ENCODE measurements around the gene COL6A5.

The COL6A5 gene

DNA sequence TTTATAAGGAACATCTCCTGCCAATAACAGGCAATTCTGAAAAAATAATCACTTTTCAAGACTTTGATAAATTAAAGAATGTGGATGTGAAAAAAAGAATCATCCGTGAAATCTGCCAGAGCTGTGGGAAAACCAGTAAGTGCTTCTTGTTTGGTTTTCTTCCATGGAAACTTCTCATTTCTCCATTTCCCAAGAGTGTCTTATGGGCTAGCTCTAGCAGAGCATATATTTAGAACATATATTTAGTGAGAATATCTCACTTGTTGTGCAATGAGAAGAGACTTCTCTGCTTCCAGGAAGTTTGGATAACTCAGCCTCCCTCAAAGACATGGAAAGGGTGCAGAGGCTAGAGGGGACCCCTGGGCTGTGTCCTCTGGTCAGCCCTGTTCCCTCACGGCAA is 49.9 kb downstream of the COL6A5 start:
- Histone ChIP-seq H4K20me1 (ENCODE audit: low read depth, low read length) (no peaks in the 10 kb centered on the region), H3F3A (ENCODE audit: insufficient read depth) (no peaks in the 10 kb centered on the region), H3K9me2 (replicated peaks; ENCODE audit: insufficient read depth, low read length) (no peaks in the 10 kb centered on the region), H3K9ac (ENCODE audit: low read length) (no peak overlapping the region), H3K9me3 (ENCODE audit: insufficient read depth, low read length) (no peaks in the 10 kb centered on the region), H3K4me2 (ENCODE audit: low read depth, low read length, poor library complexity, severe bottlenecking) (no peak overlapping the region), H2AFZ (ENCODE audit: low read depth, low read length, severe bottlenecking) (no peak overlapping the region), H3K4me3 (ENCODE audit: insufficient read depth, low read length, poor library complexity, severe bottlenecking) (no peak overlapping the region), H3K36me3 (ENCODE audit: low read length) (no peaks in the 10 kb centered on the region), H3K27me3 (ENCODE audit: low read length) (no peaks in the 10 kb centered on the region), H3K27ac (ENCODE audit: low read depth, low read length) (no peak overlapping the region), H3K79me2 (ENCODE audit: insufficient read depth, low read length) (no peaks in the 10 kb centered on the region)
- TF ChIP-seq EZH2phosphoT487 (conservative IDR thresholded peaks at IDR 0.05; ENCODE audit: low read length) = no peak
- TF ChIP-seq, protein P1, sequence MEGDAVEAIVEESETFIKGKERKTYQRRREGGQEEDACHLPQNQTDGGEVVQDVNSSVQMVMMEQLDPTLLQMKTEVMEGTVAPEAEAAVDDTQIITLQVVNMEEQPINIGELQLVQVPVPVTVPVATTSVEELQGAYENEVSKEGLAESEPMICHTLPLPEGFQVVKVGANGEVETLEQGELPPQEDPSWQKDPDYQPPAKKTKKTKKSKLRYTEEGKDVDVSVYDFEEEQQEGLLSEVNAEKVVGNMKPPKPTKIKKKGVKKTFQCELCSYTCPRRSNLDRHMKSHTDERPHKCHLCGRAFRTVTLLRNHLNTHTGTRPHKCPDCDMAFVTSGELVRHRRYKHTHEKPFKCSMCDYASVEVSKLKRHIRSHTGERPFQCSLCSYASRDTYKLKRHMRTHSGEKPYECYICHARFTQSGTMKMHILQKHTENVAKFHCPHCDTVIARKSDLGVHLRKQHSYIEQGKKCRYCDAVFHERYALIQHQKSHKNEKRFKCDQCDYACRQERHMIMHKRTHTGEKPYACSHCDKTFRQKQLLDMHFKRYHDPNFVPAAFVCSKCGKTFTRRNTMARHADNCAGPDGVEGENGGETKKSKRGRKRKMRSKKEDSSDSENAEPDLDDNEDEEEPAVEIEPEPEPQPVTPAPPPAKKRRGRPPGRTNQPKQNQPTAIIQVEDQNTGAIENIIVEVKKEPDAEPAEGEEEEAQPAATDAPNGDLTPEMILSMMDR (IDR thresholded peaks at IDR 0.05; ENCODE audit: insufficient read depth, low read length, poor library complexity, severe bottlenecking) = no peak

DNA sequence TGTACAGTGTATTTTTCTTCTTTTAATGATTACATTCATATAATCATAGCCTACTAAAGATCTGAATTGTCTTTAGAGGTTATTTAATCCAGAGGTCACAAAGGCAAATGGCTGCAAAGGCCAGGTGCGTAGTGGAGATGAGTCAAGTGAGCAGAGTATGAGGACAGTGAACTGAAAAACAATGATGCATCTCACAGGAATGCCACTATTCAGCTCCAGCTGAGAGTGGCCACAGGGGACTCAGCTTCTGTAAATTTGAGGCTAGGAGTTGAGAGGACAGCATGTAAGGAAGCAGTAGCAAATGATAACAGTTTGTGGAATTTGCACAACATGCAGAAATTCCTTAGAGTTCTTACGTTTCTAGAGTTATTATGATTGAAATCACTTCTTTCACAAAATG is 50.4 kb downstream of the COL6A5 start:
- no peak overlapping the region for H3K4me2 ChIP-seq (ENCODE audit: low read depth, low read length, poor library complexity, severe bottlenecking)
- no peak overlapping the region for H3K9ac ChIP-seq (ENCODE audit: low read length)
- no peaks in the 10 kb centered on the region for H3K9me2 ChIP-seq (replicated peaks; ENCODE audit: insufficient read depth, low read length)
- no peaks in the 10 kb centered on the region for H3K79me2 ChIP-seq (ENCODE audit: insufficient read depth, low read length)
- no peak overlapping the region for H3K27ac ChIP-seq (ENCODE audit: low read depth, low read length)
- H3K36me3 ChIP-seq (ENCODE audit: low read length) = no peaks in the 10 kb centered on the region
- H3K27me3 ChIP-seq (ENCODE audit: low read length) = no peaks in the 10 kb centered on the region
- H3F3A ChIP-seq (ENCODE audit: insufficient read depth) = no peaks in the 10 kb centered on the region
- H2AFZ ChIP-seq (ENCODE audit: low read depth, low read length, severe bottlenecking) = no peak overlapping the region
- no peaks in the 10 kb centered on the region for H3K9me3 ChIP-seq (ENCODE audit: insufficient read depth, low read length)
- no peak overlapping the region for H3K4me3 ChIP-seq (ENCODE audit: insufficient read depth, low read length, poor library complexity, severe bottlenecking)
- TF ChIP-seq EZH2phosphoT487 (conservative IDR thresholded peaks at IDR 0.05; ENCODE audit: low read length) = no peak
- TF ChIP-seq, protein P1 (IDR thresholded peaks at IDR 0.05; ENCODE audit: insufficient read depth, low read length, poor library complexity, severe bottlenecking) = no peak
- no peaks in the 10 kb centered on the region for H4K20me1 ChIP-seq (ENCODE audit: low read depth, low read length)

DNA sequence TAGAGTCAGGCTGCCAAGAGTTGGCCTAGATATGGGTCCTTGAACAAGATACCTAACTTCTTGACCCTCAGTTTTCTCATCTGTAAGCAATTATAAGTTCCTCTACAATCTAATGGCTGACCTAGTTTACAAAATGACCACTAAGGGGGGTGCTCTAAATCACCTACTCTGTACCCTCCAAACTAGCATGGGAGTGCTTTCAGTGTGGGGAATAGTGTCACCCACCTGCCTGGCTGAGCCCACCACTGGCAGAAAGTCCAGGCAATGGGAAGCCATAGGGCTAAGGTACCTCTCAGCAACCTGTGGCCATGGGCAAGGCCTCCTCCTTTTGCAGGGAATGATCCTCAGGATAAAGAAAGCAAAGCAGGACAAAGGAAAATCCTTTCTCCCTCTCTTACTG is 58.9 kb downstream of the COL6A5 start:
- Histone ChIP-seq H2AFZ (ENCODE audit: low read depth, low read length, severe bottlenecking) (no peak overlapping the region), H3K9me2 (replicated peaks; ENCODE audit: insufficient read depth, low read length) (no peaks in the 10 kb centered on the region), H4K20me1 (ENCODE audit: low read depth, low read length) (no peaks in the 10 kb centered on the region), H3K79me2 (ENCODE audit: insufficient read depth, low read length) (no peaks in the 10 kb centered on the region), H3K4me2 (ENCODE audit: low read depth, low read length, poor library complexity, severe bottlenecking) (no peak overlapping the region), H3K36me3 (ENCODE audit: low read length) (no peaks in the 10 kb centered on the region), H3F3A (ENCODE audit: insufficient read depth) (no peaks in the 10 kb centered on the region), H3K9ac (ENCODE audit: low read length) (no peak overlapping the region), H3K4me3 (ENCODE audit: insufficient read depth, low read length, poor library complexity, severe bottlenecking) (no peak overlapping the region), H3K9me3 (ENCODE audit: insufficient read depth, low read length) (no peaks in the 10 kb centered on the region), H3K27ac (ENCODE audit: low read depth, low read length) (no peak overlapping the region), H3K27me3 (ENCODE audit: low read length) (no peaks in the 10 kb centered on the region)
- no peak for TF ChIP-seq EZH2phosphoT487 (conservative IDR thresholded peaks at IDR 0.05; ENCODE audit: low read length)
- TF ChIP-seq, protein P1 (IDR thresholded peaks at IDR 0.05; ENCODE audit: insufficient read depth, low read length, poor library complexity, severe bottlenecking) = no peak
